ENCODE data around the gene TTLL7.

The TTLL7 gene

GRCh38 chr1:83836543-83836942, 162.4 kb downstream of the TTLL7 start:
- FAIRE-seq (no peak), DNase-seq (ENCODE audit: insufficient read length) (no peak)
- TF ChIP-seq POLR2AphosphoS5 (IDR thresholded peaks at IDR 0.05; ENCODE audit: low read depth, low read length) (no peak), POLR2A (IDR thresholded peaks at IDR 0.05; ENCODE audit: low read depth, low read length) (no peak), TAF1 (IDR thresholded peaks at IDR 0.05; ENCODE audit: borderline replicate concordance, low read depth, low read length) (no peak)

GRCh38 chr1:83834621-83835264, 164.2 kb downstream of the TTLL7 start:
- no peak for FAIRE-seq
- DNase-seq (ENCODE audit: insufficient read length): no peak
- TF ChIP-seq POLR2A (IDR thresholded peaks at IDR 0.05; ENCODE audit: low read depth, low read length) (no peak), TAF1 (IDR thresholded peaks at IDR 0.05; ENCODE audit: borderline replicate concordance, low read depth, low read length) (no peak), POLR2AphosphoS5 (IDR thresholded peaks at IDR 0.05; ENCODE audit: low read depth, low read length) (no peak)

DNA sequence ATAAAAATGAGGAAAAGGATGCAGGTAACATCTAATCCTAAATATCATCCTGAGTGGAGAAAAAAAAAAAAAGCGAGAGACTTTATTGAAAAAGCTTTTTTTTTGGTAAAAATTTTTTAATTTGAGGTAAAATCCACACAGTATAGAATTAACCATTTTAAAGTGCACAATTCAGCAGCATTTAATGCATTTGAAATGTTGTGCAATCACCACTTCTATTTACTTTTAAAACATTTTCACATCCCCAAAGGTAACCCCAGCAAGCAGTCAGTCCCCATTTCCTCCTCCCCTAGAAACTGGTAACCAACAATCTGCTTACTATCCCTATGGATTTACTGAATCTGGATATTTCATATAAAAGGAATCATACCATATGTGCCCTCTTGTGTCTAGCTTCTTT, 166.7 kb downstream of the TTLL7 start:
- DNase-seq (ENCODE audit: insufficient read length) (no peak), FAIRE-seq (no peak)
- TF ChIP-seq POLR2AphosphoS5 (IDR thresholded peaks at IDR 0.05; ENCODE audit: low read depth, low read length): no peak
- no peak for TF ChIP-seq TAF1 (IDR thresholded peaks at IDR 0.05; ENCODE audit: borderline replicate concordance, low read depth, low read length)
- no peak for TF ChIP-seq POLR2A (IDR thresholded peaks at IDR 0.05; ENCODE audit: low read depth, low read length)

DNA sequence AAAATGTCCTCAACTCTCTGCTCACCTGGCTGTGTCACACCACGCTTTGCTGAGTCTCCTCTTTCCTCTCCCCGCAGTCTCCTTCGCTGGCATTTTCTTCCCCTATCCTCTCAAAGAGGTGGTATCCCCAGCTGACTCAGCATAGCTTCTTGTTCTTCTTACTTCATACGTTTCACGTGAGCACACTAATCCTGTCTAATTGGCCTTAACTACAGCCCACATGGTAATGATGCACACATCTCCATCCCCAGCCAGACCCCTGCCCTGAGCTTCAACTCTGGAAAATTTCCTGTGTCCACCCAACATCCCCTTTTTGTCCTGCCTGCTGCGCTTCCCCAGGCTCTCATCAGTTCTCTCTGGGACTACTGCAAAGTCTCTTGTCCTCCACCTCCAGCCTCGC, 169.8 kb downstream of the TTLL7 start:
- DNase-seq (ENCODE audit: insufficient read length): no peak
- no peak for FAIRE-seq
- TF ChIP-seq POLR2A (IDR thresholded peaks at IDR 0.05; ENCODE audit: low read depth, low read length): no peak

GRCh38 chr1:83828456-83828855, 170.5 kb downstream of the TTLL7 start:
- FAIRE-seq: no peak
- no peak for TF ChIP-seq TAF1 (IDR thresholded peaks at IDR 0.05; ENCODE audit: borderline replicate concordance, low read depth, low read length)
- TF ChIP-seq POLR2AphosphoS5 (IDR thresholded peaks at IDR 0.05; ENCODE audit: low read depth, low read length): no peak
- TF ChIP-seq POLR2A (IDR thresholded peaks at IDR 0.05; ENCODE audit: low read depth, low read length): no peak
- no peak for DNase-seq (ENCODE audit: insufficient read length)

DNA sequence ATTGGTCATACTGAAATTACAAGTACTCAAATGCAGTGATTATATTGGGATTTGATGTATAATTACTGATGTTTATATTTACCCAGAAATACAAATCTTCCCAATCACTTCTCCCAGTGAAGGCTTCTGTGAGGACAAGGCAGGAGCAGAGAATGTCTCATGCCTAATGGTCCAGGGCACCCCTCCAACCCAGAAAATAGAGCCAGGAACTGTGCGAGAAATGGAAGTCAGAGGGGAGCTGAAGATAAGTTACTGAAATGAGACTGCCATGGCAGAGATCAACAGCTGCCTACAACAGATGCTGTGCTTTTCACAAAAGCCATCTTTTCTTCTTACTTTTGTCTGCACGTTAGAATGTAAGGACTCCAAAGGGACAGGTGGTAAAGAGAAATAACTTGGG, 171.2 kb downstream of the TTLL7 start:
- DNase-seq (ENCODE audit: insufficient read length) (no peak), FAIRE-seq (no peak)
- no peak for TF ChIP-seq POLR2AphosphoS5 (IDR thresholded peaks at IDR 0.05; ENCODE audit: low read depth, low read length)
- no peak for TF ChIP-seq POLR2A (IDR thresholded peaks at IDR 0.05; ENCODE audit: low read depth, low read length)
- TF ChIP-seq TAF1 (IDR thresholded peaks at IDR 0.05; ENCODE audit: borderline replicate concordance, low read depth, low read length): no peak

DNA sequence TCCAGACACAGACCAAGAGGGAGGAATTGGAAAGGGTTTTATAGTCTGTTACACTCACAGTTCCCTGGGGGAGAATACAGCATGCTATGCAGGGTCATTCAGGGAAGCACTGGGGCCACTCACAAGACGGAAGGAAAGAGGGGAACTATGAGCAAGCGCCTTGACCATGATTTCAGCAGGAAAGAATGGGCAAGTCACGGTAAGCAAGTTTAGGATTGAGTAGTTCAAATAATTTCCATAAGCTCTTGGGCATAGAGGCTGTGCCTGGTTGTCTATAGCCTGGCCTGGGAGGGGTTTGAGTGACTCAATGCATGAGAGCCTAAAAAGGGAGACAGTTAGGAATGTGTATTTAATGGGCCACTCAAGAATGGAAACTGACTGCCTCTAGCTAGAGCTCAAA, 176.7 kb downstream of the TTLL7 start:
- TF ChIP-seq TAF1 (IDR thresholded peaks at IDR 0.05; ENCODE audit: borderline replicate concordance, low read depth, low read length): no peak
- TF ChIP-seq POLR2AphosphoS5 (IDR thresholded peaks at IDR 0.05; ENCODE audit: low read depth, low read length): no peak
- TF ChIP-seq POLR2A (IDR thresholded peaks at IDR 0.05; ENCODE audit: low read depth, low read length): no peak
- FAIRE-seq: no peak
- no peak for DNase-seq (ENCODE audit: insufficient read length)

- DNase-seq (ENCODE audit: insufficient read length) (no peak), FAIRE-seq (no peak)
- TF ChIP-seq TAF1 (IDR thresholded peaks at IDR 0.05; ENCODE audit: borderline replicate concordance, low read depth, low read length) (no peak), POLR2A (IDR thresholded peaks at IDR 0.05; ENCODE audit: low read depth, low read length) (no peak), POLR2AphosphoS5 (IDR thresholded peaks at IDR 0.05; ENCODE audit: low read depth, low read length) (no peak)
These were observed 179.5 kb downstream of the TTLL7 start for GRCh38 chr1:83819436-83819835.

DNA sequence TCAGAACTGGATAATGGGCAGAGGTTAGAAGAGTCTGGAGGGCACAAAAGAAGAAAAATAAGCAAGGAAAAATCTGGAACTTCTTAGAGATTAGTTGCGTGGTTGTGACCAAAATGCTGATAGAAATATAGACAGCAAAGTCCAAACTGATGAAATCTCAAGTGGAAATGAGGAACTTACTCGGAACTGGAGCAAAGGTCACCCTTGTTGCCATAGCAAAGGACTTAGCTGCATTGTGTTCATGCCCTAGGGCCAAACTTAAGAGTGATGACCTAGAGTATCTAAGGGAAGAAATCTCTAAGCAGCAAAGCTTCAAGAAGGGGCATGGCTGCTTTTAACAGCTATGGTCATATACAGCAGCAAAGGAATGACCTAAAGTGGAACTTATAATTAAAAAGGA, 180.0 kb downstream of the TTLL7 start:
- no peak for TF ChIP-seq POLR2A (IDR thresholded peaks at IDR 0.05; ENCODE audit: low read depth, low read length)
- TF ChIP-seq TAF1 (IDR thresholded peaks at IDR 0.05; ENCODE audit: borderline replicate concordance, low read depth, low read length): no peak
- TF ChIP-seq POLR2AphosphoS5 (IDR thresholded peaks at IDR 0.05; ENCODE audit: low read depth, low read length): no peak
- FAIRE-seq (no peak), DNase-seq (ENCODE audit: insufficient read length) (no peak)

DNA sequence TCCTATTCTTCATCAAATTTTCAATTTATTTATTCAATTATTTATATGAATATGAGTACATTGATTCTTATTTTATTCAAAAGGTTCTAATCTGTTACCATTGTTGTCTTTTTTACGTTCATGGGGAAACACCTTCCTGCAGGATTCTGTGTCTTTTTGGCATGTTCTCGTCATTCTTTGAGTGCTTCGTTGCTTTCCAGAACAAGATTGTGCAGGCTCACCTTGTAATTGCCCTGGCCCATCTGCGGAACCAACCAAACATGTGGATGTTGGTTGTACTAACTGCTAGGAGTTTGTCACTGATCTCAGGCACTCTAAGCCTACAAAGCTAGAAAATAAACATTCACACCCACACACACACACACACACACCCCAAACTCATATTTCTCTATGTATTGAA, 182.1 kb downstream of the TTLL7 start:
- DNase-seq (ENCODE audit: insufficient read length) (no peak), FAIRE-seq (no peak)
- TF ChIP-seq TAF1 (IDR thresholded peaks at IDR 0.05; ENCODE audit: borderline replicate concordance, low read depth, low read length): no peak
- TF ChIP-seq POLR2A (IDR thresholded peaks at IDR 0.05; ENCODE audit: low read depth, low read length): no peak
- TF ChIP-seq POLR2AphosphoS5 (IDR thresholded peaks at IDR 0.05; ENCODE audit: low read depth, low read length): no peak

DNA sequence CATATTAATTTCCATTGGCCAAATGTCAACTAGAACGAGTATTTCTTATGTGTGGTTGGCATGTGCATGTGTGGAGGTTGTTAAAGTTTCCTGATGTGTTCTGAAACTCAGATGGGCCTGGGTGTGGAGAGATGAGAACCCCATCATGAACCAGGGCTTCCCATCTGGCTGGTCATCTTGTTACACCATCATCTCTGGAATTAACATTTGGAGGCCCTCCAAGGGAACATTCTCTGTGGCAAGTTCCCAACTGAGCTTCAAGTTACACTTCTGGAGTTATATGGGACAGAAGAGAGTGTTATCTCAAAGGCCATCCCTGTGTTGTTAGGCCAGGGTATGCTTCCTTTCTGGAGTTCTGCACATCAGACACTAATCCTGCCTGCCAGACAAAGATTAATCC, 183.6 kb downstream of the TTLL7 start:
- no peak for TF ChIP-seq POLR2AphosphoS5 (IDR thresholded peaks at IDR 0.05; ENCODE audit: low read depth, low read length)
- no peak for TF ChIP-seq TAF1 (IDR thresholded peaks at IDR 0.05; ENCODE audit: borderline replicate concordance, low read depth, low read length)
- TF ChIP-seq POLR2A (IDR thresholded peaks at IDR 0.05; ENCODE audit: low read depth, low read length): no peak
- DNase-seq (ENCODE audit: insufficient read length) (no peak), FAIRE-seq (no peak)
